ENCODE results near the gene WSCD2.
"Not testable (repeated sequence)": the region's sequence is repeated elsewhere in the genome, so short reads cannot be mapped to it uniquely, and the experiment has no call there.

The WSCD2 gene

GRCh38 chr12:108193493-108193892, 64.4 kb downstream of the WSCD2 start:
- no peak for DNase-seq (ENCODE audit: extremely low read depth in 1 of 2, low read depth in 1 of 2)

- DNase-seq (ENCODE audit: extremely low read depth in 1 of 2, low read depth in 1 of 2): no peak
These were observed 64.8 kb downstream of the WSCD2 start for GRCh38 chr12:108193917-108194316.

- no peak for DNase-seq (ENCODE audit: extremely low read depth in 1 of 2, low read depth in 1 of 2)
These were observed 65.5 kb downstream of the WSCD2 start for GRCh38 chr12:108194585-108194984.

GRCh38 chr12:108196319-108196718, 67.2 kb downstream of the WSCD2 start:
- DNase-seq (ENCODE audit: extremely low read depth in 1 of 2, low read depth in 1 of 2): no peak

GRCh38 chr12:108196921-108197320, 67.8 kb downstream of the WSCD2 start:
- no peak for DNase-seq (ENCODE audit: extremely low read depth in 1 of 2, low read depth in 1 of 2)

GRCh38 chr12:108198043-108198442, 69.0 kb downstream of the WSCD2 start:
- DNase-seq (ENCODE audit: extremely low read depth in 1 of 2, low read depth in 1 of 2): no peak

GRCh38 chr12:108199106-108199505, 70.0 kb downstream of the WSCD2 start:
- DNase-seq (ENCODE audit: extremely low read depth in 1 of 2, low read depth in 1 of 2): no peak

- DNase-seq (ENCODE audit: extremely low read depth in 1 of 2, low read depth in 1 of 2): no peak
These were observed 72.7 kb downstream of the WSCD2 start for GRCh38 chr12:108201808-108202207.

GRCh38 chr12:108204117-108204987, 75.3 kb downstream of the WSCD2 start:
- DNase-seq (ENCODE audit: extremely low read depth in 1 of 2, low read depth in 1 of 2): no peak

- DNase-seq (ENCODE audit: extremely low read depth in 1 of 2, low read depth in 1 of 2): no peak
These were observed 76.8 kb downstream of the WSCD2 start for GRCh38 chr12:108205864-108206263.

- DNase-seq (ENCODE audit: extremely low read depth in 1 of 2, low read depth in 1 of 2): no peak
These were observed 79.0 kb downstream of the WSCD2 start for GRCh38 chr12:108207791-108208730.

- DNase-seq (ENCODE audit: extremely low read depth in 1 of 2, low read depth in 1 of 2): no peak
These were observed 80.9 kb downstream of the WSCD2 start for GRCh38 chr12:108210001-108210400.

- DNase-seq (ENCODE audit: extremely low read depth in 1 of 2, low read depth in 1 of 2): no peak
These were observed 82.1 kb downstream of the WSCD2 start for GRCh38 chr12:108211157-108211556.

- no peak for DNase-seq (ENCODE audit: extremely low read depth in 1 of 2, low read depth in 1 of 2)
These were observed 84.9 kb downstream of the WSCD2 start for GRCh38 chr12:108213871-108214445.

GRCh38 chr12:108214486-108214885, 85.4 kb downstream of the WSCD2 start:
- no peak for DNase-seq (ENCODE audit: extremely low read depth in 1 of 2, low read depth in 1 of 2)

GRCh38 chr12:108215458-108215857, 86.4 kb downstream of the WSCD2 start:
- DNase-seq (ENCODE audit: extremely low read depth in 1 of 2, low read depth in 1 of 2): no peak

- DNase-seq (ENCODE audit: extremely low read depth in 1 of 2, low read depth in 1 of 2): no peak
These were observed 89.8 kb downstream of the WSCD2 start for GRCh38 chr12:108218921-108219320.

- not testable (repeated sequence) for DNase-seq (ENCODE audit: extremely low read depth in 1 of 2, low read depth in 1 of 2)
These were observed 96.0 kb downstream of the WSCD2 start for GRCh38 chr12:108225101-108225500.

GRCh38 chr12:108226866-108227265, 97.8 kb downstream of the WSCD2 start:
- DNase-seq (ENCODE audit: extremely low read depth in 1 of 2, low read depth in 1 of 2): no peak

- no peak for DNase-seq (ENCODE audit: extremely low read depth in 1 of 2, low read depth in 1 of 2)
These were observed 99.7 kb downstream of the WSCD2 start for GRCh38 chr12:108228746-108229145.
